Measurements from ENCODE around the gene MORN5.

The MORN5 gene

GRCh38 chr9:122144836-122145591 lies 14.7 kb upstream of the MORN5 start:
- no peak for DNase-seq

- no peak for DNase-seq
Measured at GRCh38 chr9:122145592-122145863, 14.2 kb upstream of the MORN5 start.

GRCh38 chr9:122151267-122151828 lies 8.4 kb upstream of the MORN5 start:
- DNase-seq, result no peak

DNA sequence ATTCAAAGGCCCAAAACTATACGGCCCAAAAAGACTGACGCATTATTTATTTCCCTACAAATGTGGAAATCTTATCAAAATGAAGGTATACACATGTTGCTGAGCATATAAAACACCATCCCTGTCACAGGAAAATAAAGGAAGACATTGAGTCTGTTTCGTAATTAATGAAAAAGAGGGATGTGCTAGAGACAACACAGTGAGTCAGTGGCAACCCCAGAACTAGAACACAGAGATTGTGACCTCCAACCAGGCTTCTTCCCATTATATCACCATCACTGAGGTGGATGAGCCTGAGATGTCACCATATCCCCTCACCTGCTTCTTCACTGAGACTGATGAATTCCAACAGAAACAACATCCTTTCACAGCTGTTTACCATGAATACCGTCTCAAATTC lies 3.9 kb upstream of the MORN5 start:
- DNase-seq, result no peak

DNA sequence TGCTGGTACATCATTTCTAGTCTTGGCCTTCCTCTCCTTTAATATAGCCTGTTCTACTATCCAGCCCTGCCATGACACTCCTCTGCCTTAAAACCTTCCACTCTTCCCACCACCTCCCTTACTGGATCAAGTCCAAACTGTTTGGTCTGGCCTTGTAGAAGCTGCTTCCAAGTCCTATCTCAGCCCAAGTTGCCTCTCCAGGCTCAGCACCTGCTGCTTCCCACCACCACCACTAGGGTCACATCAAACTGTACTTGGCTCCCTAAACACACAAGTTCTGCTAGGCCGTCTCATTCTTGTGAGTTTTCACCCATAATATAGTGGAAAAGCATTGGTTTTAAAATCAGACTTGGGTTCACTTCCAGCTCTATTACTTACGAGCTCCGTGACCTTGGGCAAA lies 1.5 kb upstream of the MORN5 start:
- DNase-seq, result peak; percentile 58

DNA sequence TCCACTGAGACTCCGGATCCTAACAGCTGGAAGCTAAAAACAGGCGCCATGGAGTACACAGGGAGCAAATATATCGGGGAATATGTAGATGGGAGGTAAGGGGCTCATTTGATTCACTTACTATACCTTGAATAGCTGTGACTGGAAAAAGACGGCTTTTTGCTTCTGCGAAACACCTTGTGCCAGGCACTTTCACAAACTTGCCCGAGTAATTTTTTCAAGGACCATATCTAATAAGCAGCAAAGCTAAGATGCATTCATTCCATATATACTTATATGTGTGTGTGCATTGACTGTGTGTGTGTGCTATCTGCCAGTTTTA lies 178 bp downstream of the MORN5 start:
- DNase-seq, result no peak

DNA sequence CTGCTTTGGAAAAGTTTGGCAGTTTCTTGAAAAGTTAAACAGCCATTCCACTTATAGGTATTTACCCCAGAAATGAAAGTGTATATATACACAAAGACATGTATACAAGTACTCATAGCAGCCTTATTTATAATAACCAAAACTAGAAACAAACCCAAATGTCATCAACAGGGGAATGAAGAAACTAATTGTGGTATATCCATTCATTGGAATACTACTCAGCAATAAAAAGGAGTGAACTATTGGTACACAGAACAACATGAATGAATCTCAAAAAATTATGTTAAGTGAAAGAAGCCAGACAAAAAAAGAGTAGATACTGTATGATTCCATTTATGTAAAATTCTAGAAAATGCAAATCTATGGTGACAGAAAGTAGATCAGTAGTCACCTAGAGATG lies 2.7 kb downstream of the MORN5 start:
- DNase-seq, result no peak

- no peak for DNase-seq
Measured at GRCh38 chr9:122164286-122164685, 4.6 kb downstream of the MORN5 start.

- no peak for DNase-seq
Measured at GRCh38 chr9:122168356-122168755, 8.6 kb downstream of the MORN5 start.

GRCh38 chr9:122172131-122172530 lies 12.4 kb downstream of the MORN5 start:
- DNase-seq, result no peak

DNA sequence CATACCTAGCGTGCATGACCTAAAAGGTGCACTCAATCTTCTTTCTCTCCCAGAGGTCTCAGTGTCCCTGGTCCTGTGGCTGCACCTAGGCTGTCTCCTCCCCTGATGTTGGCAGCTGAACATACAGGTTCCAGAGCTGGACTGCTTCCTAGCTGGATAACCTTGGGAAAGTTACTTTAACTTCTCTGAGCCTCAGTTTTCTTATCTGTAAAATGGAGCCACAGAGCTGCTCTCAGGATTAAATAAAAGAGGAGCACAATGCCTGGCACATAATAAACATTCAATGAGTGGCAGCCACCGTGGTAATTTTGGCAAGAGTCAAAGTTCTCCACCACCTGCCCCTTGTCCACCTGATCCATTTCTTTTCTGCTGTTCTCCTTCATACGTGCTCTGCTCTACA lies 14.0 kb downstream of the MORN5 start:
- DNase-seq, result no peak

GRCh38 chr9:122176916-122177315 lies 17.2 kb downstream of the MORN5 start:
- no peak for DNase-seq

- no peak for DNase-seq
Measured at GRCh38 chr9:122179054-122179689, 19.5 kb downstream of the MORN5 start.

DNA sequence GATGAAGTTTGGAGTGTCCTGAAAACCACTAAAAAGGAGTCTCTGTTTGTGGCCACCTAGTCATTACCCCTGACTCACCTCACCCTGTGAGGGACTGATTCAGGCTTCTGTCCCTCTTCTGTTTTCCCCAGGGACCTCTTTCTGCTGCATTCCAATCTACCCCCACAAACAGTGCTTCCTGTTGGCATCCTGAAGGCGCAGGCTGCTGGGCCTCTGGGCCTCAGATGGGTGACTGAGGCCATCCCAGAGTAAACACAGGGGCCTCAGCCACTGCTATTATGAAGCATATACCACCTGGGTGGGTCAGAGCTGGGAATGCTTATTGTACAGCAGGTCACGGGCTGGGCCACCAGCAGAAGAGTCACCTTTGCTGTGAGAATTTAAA lies 20.0 kb downstream of the MORN5 start:
- no peak for DNase-seq

DNA sequence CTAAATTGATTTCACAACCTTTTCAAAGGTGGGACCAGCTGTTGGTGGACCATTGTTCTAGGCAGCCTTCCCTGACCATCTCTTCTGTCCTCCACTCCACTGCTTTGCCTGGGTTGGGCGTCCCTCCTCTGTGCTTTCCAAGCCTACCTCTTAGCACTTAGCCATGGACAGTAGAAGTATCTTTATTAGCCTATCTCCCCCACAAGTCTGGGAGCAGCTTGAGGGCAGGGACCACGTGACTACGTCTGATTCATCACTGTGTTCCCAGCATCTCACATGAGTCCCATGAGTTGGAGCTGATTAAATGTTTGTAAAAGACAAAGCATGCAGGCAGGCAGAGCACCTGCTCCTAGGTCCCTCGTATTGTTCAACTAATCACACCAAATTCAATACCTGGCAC lies 20.9 kb downstream of the MORN5 start:
- DNase-seq, result no peak

- DNase-seq, result no peak
Measured at GRCh38 chr9:122183501-122183900, 23.8 kb downstream of the MORN5 start.

DNA sequence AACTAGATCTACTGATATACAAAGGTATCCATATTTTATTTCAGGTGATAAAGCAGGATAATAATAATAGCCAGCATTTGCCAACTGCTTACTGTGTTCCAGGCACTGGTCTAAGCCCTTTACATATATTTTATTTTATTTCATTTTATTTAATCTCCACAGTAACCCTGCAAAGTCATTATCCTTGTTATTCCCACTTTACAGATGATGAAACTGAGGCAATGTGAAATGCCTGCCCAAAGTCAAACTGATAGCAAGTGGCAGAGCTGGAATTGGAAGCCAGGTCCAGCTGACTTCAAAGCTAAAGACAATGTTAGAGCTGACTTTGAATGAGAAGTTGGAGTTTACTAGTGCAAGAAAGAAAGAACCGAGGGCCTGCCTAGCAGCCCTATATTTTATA lies 24.8 kb downstream of the MORN5 start:
- DNase-seq, result no peak

DNA sequence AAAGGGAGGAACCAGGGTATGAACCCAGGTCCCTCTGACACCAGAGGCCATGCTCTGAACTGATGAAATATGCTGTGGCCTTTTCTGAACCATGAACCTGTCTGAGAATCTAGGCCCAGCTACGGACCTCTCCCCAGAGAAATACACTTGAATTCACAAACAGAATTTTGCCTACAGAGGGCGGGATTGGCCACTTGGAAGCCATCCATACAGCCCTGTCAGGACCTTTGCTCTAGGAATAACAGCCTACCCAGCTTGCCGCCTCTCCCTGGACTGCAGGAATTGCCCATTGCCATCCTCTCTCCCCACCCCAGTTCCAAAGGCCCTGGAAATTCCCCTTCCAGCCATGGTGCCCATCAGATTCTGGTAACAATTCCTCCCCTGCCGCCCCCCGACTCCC lies 26.6 kb downstream of the MORN5 start:
- DNase-seq, result no peak

GRCh38 chr9:122186777-122187470 lies 27.2 kb downstream of the MORN5 start:
- DNase-seq, result no peak

DNA sequence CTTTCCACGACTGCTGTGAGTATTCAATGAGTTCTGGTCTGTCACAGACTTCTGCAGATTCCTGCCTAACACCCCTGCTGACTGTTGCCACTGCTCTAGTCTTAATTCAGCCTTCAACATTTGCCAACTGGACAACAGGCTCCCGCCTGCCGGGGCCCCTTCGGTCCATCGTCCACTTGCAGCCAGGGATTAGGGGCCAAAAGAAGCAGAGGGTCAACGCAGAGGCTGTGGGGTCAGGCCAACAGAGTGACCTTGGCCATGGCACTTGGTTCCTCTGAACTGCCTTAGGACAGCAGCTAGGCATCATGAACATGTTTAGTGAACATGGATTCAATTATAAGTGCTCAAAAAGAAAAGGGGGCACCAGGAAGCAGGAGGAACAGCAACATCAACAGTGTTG lies 28.7 kb downstream of the MORN5 start:
- no peak for DNase-seq

DNA sequence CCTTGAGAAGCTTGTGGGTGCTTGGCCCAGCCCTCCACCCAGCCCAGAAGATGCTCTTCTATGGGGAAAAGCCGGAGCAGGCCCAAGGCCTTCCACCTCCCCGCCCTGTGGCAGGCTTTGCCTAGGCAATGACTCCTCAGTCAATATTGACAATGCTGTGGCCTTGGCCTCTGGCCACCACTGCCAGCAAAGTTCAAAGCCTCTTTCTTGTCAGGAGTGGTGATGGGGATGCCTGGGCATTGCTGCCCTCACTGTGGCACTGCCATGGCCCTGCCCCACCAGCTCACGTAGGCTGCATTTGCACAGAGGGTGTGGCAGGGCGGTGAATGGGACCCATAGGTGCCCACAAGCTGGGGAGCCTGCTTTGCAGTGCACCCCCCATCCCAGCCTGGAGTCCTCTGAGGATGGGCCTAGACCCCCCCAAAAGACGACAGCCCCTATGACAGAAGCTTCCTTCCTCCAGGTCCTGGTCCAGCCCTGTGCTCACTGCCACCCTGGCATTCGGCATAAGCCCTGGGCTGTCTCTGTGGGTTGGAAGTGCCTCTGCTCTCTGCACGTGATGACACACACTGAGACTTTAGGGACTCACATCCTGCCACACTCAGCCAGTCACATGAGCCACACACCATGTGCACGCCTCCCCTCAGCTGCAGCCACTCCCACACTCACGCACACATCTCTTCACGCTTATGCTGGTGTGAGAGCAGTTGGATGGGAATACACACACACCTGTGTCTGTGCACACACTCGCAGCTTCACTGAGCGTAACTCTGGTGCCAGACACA lies 31.1 kb downstream of the MORN5 start:
- DNase-seq, result no peak

DNA sequence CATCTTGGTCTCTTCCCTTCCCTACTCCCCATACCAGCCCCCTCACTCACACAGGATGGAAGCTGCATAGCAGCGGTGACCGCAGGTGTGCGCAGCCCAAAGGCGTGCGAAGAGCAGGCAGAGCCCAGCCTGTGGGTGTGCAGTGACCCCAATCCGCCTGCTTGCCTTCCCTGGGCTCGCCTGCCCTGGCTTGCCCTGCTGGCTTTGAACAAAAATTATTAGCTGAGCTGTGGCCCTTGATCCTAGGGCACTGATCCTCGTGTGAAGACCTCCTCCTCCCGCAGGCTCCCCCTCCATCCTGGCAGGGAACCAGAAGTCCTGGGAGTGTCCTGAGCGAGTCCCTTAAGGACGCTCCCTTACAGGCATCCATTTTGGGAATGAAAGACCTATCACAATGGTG lies 31.9 kb downstream of the MORN5 start:
- no peak for DNase-seq

DNA sequence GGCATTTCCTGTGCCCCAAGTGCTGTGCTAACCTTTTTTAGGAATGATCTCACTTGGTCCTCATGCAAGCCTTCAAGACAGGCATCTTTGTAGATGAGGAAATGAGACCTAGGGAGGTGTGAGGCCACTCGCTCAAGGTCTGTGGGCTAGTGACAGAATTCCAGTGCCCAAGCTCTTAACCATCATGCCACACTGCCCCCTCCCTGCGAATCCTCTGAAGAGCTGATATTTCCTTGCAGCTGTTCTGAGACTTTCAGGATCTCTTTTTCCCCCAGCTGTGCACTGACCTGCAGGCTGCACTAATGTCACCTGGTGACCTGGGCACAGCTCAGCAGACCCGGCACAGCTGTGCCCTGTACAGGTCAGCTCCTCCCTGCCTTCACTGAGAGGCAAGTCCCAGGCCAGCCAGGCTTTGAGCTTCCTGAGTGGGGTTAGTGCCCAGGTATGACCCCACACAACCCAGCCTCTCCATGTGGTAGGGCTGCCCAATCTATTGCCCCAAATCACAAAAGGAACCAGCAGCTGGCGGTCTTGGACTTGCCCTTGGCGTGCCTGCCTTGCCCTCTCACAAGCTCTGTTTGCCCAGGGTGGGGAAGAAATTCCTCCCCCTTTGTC lies 32.7 kb downstream of the MORN5 start:
- no peak for DNase-seq
